CD14-positive monocyte (primary cell): ENCODE measurements around the gene FAM222B. TPM values are rescaled to one million over a fixed set of nuclear protein-coding genes. Genes with fewer than 3 reads are reported as not detected.
A peak's percentile ranks its signal among the peaks of the same experiment; 100 is the strongest.

ENCODE experiments used
- DNase-seq, 3 donors: peaks; one replicate each; pipeline ENCODE4 v3.0.0-alpha.2; 2011 to 2022
- H2AFZ ChIP-seq: 2 replicates; pipeline ENCODE4 v1.6.0; 2012; ENCODE audit warnings: mild to moderate bottlenecking, low read depth, low read length, inconsistent platforms; ENCODE audit not compliant: insufficient read depth, poor library complexity, severe bottlenecking
- H3K27ac ChIP-seq, 2 donors: 1 replicate in 1 of 2; 2 replicates in 1 of 2; pipeline ENCODE4 v1.5.1; 2012 to 2013; ENCODE audit warnings: low read length in 2 of 2, control low read depth in 1 of 2, inconsistent platforms in 1 of 2, low read depth in 1 of 2, mild to moderate bottlenecking in 1 of 2
- H3K27me3 ChIP-seq, 2 donors: one replicate each; pipeline versions ENCODE4 v1.6.0 to v1.6.1; 2011 to 2013; ENCODE audit warnings: low read length in 2 of 2; ENCODE audit not compliant: control insufficient read depth in 2 of 2, insufficient read depth in 2 of 2
- H3K36me3 ChIP-seq, 2 donors: replicated peaks in 1 of 2; 1 replicate in 1 of 2; 2 replicates in 1 of 2; pipeline versions ENCODE4 v1.5.1 to v1.6.1; 2012 to 2013; ENCODE audit warnings: low read length in 2 of 2, control low read depth in 1 of 2, inconsistent platforms in 1 of 2, mild to moderate bottlenecking in 1 of 2; ENCODE audit not compliant: insufficient read depth in 2 of 2, control insufficient read depth in 1 of 2
- H3K4me1 ChIP-seq, 2 donors: 1 replicate in 1 of 2; 2 replicates in 1 of 2; pipeline versions ENCODE4 v1.5.1 to v1.6.1; 2012 to 2013; ENCODE audit warnings: low read length in 2 of 2, control low read depth in 1 of 2, inconsistent platforms in 1 of 2, mild to moderate bottlenecking in 1 of 2, moderate library complexity in 1 of 2; ENCODE audit not compliant: insufficient read depth in 2 of 2, control insufficient read depth in 1 of 2
- H3K4me2 ChIP-seq: replicated peaks from 2 replicates; pipeline ENCODE3; 2012; ENCODE audit warnings: low read length, moderate library complexity, mild to moderate bottlenecking; ENCODE audit not compliant: poor library complexity, severe bottlenecking; ENCODE audit errors: extremely low read depth
- H3K4me3 ChIP-seq, 3 experiments: fragments of 200-600 bp in 1 of 3; sonication (generic) in 1 of 3; replicated peaks in 1 of 3; 1 replicate in 2 of 3; 2 replicates in 1 of 3; pipeline ENCODE4 v1.5.1; 2011 to 2013; ENCODE audit warnings: low read length in 3 of 3, mild to moderate bottlenecking in 3 of 3, control low read depth in 2 of 3, low read depth in 2 of 3, inconsistent platforms in 1 of 3, moderate library complexity in 1 of 3
- H3K79me2 ChIP-seq: 2 replicates; pipeline ENCODE4 v1.6.0; 2012; ENCODE audit warnings: mild to moderate bottlenecking, control low read depth, inconsistent platforms, low read length, moderate library complexity; ENCODE audit not compliant: insufficient read depth
- H3K9ac ChIP-seq: 2 replicates; pipeline ENCODE4 v1.6.0; 2017; ENCODE audit warnings: low read length, mild to moderate bottlenecking; ENCODE audit not compliant: insufficient read depth, poor library complexity, severe bottlenecking
- H3K9me3 ChIP-seq, 2 donors: replicated peaks in 1 of 2; 1 replicate in 1 of 2; 2 replicates in 1 of 2; pipeline versions ENCODE4 v1.5.1 to v1.6.1; 2012 to 2013; ENCODE audit warnings: low read length in 2 of 2, control low read depth in 1 of 2; ENCODE audit not compliant: control insufficient read depth in 1 of 2, insufficient read depth in 1 of 2
- H4K20me1 ChIP-seq: 2 replicates; pipeline ENCODE4 v1.6.0; 2012; ENCODE audit warnings: mild to moderate bottlenecking, low read length, control low read depth, moderate library complexity; ENCODE audit not compliant: insufficient read depth
- H3K27ac Mint-ChIP-seq, 7 donors: one replicate each; pipeline ENCODE4 v1.8.0; 2020; ENCODE audit warnings: mild to moderate bottlenecking in 7 of 7, mixed read lengths in 7 of 7, moderate library complexity in 6 of 7, inconsistent platforms in 2 of 7
- H3K27me3 Mint-ChIP-seq, 3 donors: one replicate each; pipeline ENCODE4 v1.8.0; 2021 to 2022; ENCODE audit warnings: low read depth in 3 of 3, mild to moderate bottlenecking in 3 of 3, mixed read lengths in 3 of 3, moderate library complexity in 3 of 3, inconsistent platforms in 1 of 3
- H3K36me3 Mint-ChIP-seq, 2 donors: one replicate each; pipeline ENCODE4 v1.8.0; 2020; ENCODE audit warnings: mixed read lengths in 2 of 2, inconsistent platforms in 1 of 2, mild to moderate bottlenecking in 1 of 2
- H3K4me1 Mint-ChIP-seq: one replicate; pipeline ENCODE4 v1.8.0; 2020; ENCODE audit warnings: mild to moderate bottlenecking, mixed read lengths
- H3K4me3 Mint-ChIP-seq, 2 donors: one replicate each; pipeline ENCODE4 v1.8.0; 2020; ENCODE audit warnings: mild to moderate bottlenecking in 2 of 2, mixed read lengths in 2 of 2, moderate library complexity in 1 of 2
- H3K9me3 Mint-ChIP-seq, 7 donors: one replicate each; pipeline ENCODE4 v1.8.0; 2020 to 2022; ENCODE audit warnings: mixed read lengths in 7 of 7, mild to moderate bottlenecking in 6 of 7, moderate library complexity in 6 of 7, inconsistent platforms in 2 of 7
- CTCF ChIP-seq: fragments of 200-600 bp; IDR thresholded peaks from one replicate; pipeline ENCODE4 v1.8.0; 2022; ENCODE audit warnings: antibody characterized with exemption, mild to moderate bottlenecking
- WGBS: methylation state at CpG from one replicate; pipeline ENCODE4 v1.1.5; 2013; ENCODE audit warnings: missing lambda C conversion rate; ENCODE audit not compliant: insufficient coverage; 5-methylcytosine and 5-hydroxymethylcytosine counted together
- intact Hi-C, 2 donors: fragments of 100-400 bp; cut with micrococcal nuclease; formaldehyde crosslinking; loops; one replicate each; pipeline versions ENCODE4 v1.15.0 to v1.15.1; 2023
- polyA plus RNA-seq, 3 donors: library from polyadenylated mRNA; depleted of rRNA in 1 of 3; unstranded in 2 of 3; stranded (reverse) in 1 of 3; fragments of 300-500 nt in 2 of 3; fragments of >200 nt in 1 of 3; fragmentation: Illumina TruSeq in 2 of 3; gene quantifications; 1 replicate in 2 of 3; 2 replicates in 1 of 3; pipeline ENCODE4 v1.2.3, GENCODE V29; 2012 to 2021

The FAM222B gene
- polyA plus RNA-seq, 3 donors = 1.5 to 8.6 (median 1.9) TPM

- no peak overlapping the region for H3K9ac ChIP-seq
- Mint-ChIP-seq H3K4me1 (peaks cover 34% of the 10 kb centered on the region), H3K4me3 (peak overlapping the region in 1 of 2 donors; percentile 46), H3K27me3 (peaks cover 12 to 32% (median 29%) of the 10 kb centered on the region in 3 donors), H3K36me3 (peaks cover 10 to 14% of the 10 kb centered on the region in 2 donors), H3K27ac (peak overlapping the region in 5 of 7 donors; percentile 21 to 77 (median 48)), H3K9me3 (peaks cover 0 to 8% (median 0%) of the 10 kb centered on the region in 7 donors)
- H2AFZ ChIP-seq = no peak overlapping the region
- no peak for TF ChIP-seq CTCF
- DNase-seq = peak; percentile 61 to 87 (median 69)
- WGBS = 0% methylated on average over 6 of the region's 19 CpGs
- peaks cover 13% of the 10 kb centered on the region for H4K20me1 ChIP-seq
- peaks cover 49 to 51% of the 10 kb centered on the region in 2 donors for H3K4me1 ChIP-seq
- H3K79me2 ChIP-seq = no peaks in the 10 kb centered on the region
- intact Hi-C loops = loop anchor here (1.0 to 10.0 kb wide), 3 partner anchors 11 to 213 kb away; partner anchors contain the start of genes PHF12 (in 1 of the 2) and TLCD1 (in 1 of the 2)
- H3K4me2 ChIP-seq = peak overlapping the region; percentile 38
- no peaks in the 10 kb centered on the region for H3K36me3 ChIP-seq
- no peaks in the 10 kb centered on the region for H3K9me3 ChIP-seq
- H3K4me3 ChIP-seq = peak overlapping the region in 1 of 3 experiments; percentile 30
- peaks cover 4 to 15% of the 10 kb centered on the region in 2 donors for H3K27me3 ChIP-seq
- peak overlapping the region in 1 of 2 donors; percentile 21 for H3K27ac ChIP-seq
These were observed 100.9 kb downstream of the FAM222B start for GRCh38 chr17:28741358-28742349.
